SJSA1 (cell line): ENCODE measurements around the gene ZFPL1. TPM values are rescaled to one million over a fixed set of nuclear protein-coding genes. Genes with fewer than 3 reads are reported as not detected.
A peak's percentile ranks its signal among the peaks of the same experiment; 100 is the strongest.
"Not testable (repeated sequence)": the region's sequence is repeated elsewhere in the genome, so short reads cannot be mapped to it uniquely, and the experiment has no call there.

Experiments used
- DNase-seq, 2 experiments: peaks; one replicate each; pipeline ENCODE4 v3.0.0-alpha.2; 2015 to 2020; ENCODE audit warnings: low spot score in 2 of 2, low read depth in 1 of 2
- H3K27ac ChIP-seq: fragments of 250-450 bp; sonication (Bioruptor Pico); 2 replicates; pipeline ENCODE4 v1.5.1; 2020; ENCODE audit warnings: mild to moderate bottlenecking, moderate library complexity
- H3K27me3 ChIP-seq: fragments of 250-450 bp; sonication (Bioruptor Pico); replicated peaks from 2 replicates; pipeline ENCODE4 v1.5.1; 2020; ENCODE audit warnings: mild to moderate bottlenecking, moderate library complexity
- H3K36me3 ChIP-seq: fragments of 250-450 bp; sonication (Bioruptor Pico); 2 replicates; pipeline ENCODE4 v1.5.1; 2020; ENCODE audit warnings: mild to moderate bottlenecking
- H3K4me1 ChIP-seq: fragments of 250-450 bp; sonication (Bioruptor Pico); replicated peaks from 2 replicates; pipeline ENCODE4 v1.6.1; 2021; ENCODE audit warnings: mild to moderate bottlenecking
- H3K4me3 ChIP-seq: fragments of 250-450 bp; sonication (Bioruptor Pico); 2 replicates; pipeline ENCODE4 v1.5.1; 2020; ENCODE audit warnings: mild to moderate bottlenecking
- H3K9me3 ChIP-seq: fragments of 250-450 bp; sonication (Bioruptor Pico); replicated peaks from 2 replicates; pipeline ENCODE4 v1.5.1; 2020; ENCODE audit warnings: mild to moderate bottlenecking
- total RNA-seq: library from RNA; depleted of rRNA; stranded (reverse); fragments of >200 nt; shearing (Covaris generic); gene quantifications from 2 replicates; pipeline ENCODE4 v1.2.3, GENCODE V29; 2014

The ZFPL1 gene
- total RNA-seq, 1 experiment from 2014 or later: 91.9 TPM

- H3K36me3 ChIP-seq: peaks cover 67% of the 10 kb centered on the region
- peak within 1 kb of the TSS; percentile 66 for H3K4me3 ChIP-seq
- H3K27ac ChIP-seq: peak within 1 kb of the TSS; percentile 4
- H3K4me1 ChIP-seq: peaks cover 25% of the 10 kb centered on the region
- peaks cover 6% of the 10 kb centered on the region for H3K27me3 ChIP-seq
- no peaks in the 10 kb centered on the region for H3K9me3 ChIP-seq
- peak; percentile 100 for DNase-seq
Measured at GRCh38 chr11:65117206-65118096, 33.4 kb downstream of the ZFPL1 start, which contains the start of gene ZNHIT2. Gene ZNHIT2, minus strand, starts transcription at chr11:65117701. Its CDS starts 48 bp downstream, at chr11:65117653.

- Histone ChIP-seq H3K27me3 (no peaks in the 10 kb centered on the region), H3K36me3 (peaks cover 71% of the 10 kb centered on the region), H3K9me3 (no peaks in the 10 kb centered on the region), H3K27ac (no peak overlapping the region), H3K4me3 (peak overlapping the region; percentile 66; the same call in 1 of the 2 replicates), H3K4me1 (peaks cover 23% of the 10 kb centered on the region)
- no peak for DNase-seq
Measured at GRCh38 chr11:65118097-65118837, 34.2 kb downstream of the ZFPL1 start.

- peaks cover 23% of the 10 kb centered on the region for H3K4me1 ChIP-seq
- not testable (repeated sequence) for DNase-seq, H3K4me3 ChIP-seq, H3K27me3 ChIP-seq, H3K27ac ChIP-seq, H3K9me3 ChIP-seq
- H3K36me3 ChIP-seq: peaks cover 75% of the 10 kb centered on the region
Measured at GRCh38 chr11:65118891-65119669, 35.1 kb downstream of the ZFPL1 start.

GRCh38 chr11:65119670-65119995, 35.6 kb downstream of the ZFPL1 start:
- no peak for DNase-seq
- H3K27me3 ChIP-seq: no peaks in the 10 kb centered on the region
- no peak overlapping the region for H3K4me3 ChIP-seq
- no peaks in the 10 kb centered on the region for H3K9me3 ChIP-seq
- H3K4me1 ChIP-seq: peaks cover 23% of the 10 kb centered on the region
- H3K27ac ChIP-seq: no peak overlapping the region
- peaks cover 81% of the 10 kb centered on the region for H3K36me3 ChIP-seq

- Histone ChIP-seq H3K4me1 (peaks cover 23% of the 10 kb centered on the region), H3K9me3 (no peaks in the 10 kb centered on the region), H3K27me3 (no peaks in the 10 kb centered on the region), H3K27ac (no peak overlapping the region), H3K36me3 (peaks cover 86% of the 10 kb centered on the region), H3K4me3 (peak overlapping the region; percentile 71)
- no peak for DNase-seq
Measured at GRCh38 chr11:65120831-65121230, 36.8 kb downstream of the ZFPL1 start.

- Histone ChIP-seq H3K27me3 (no peaks in the 10 kb centered on the region), H3K4me1 (peaks cover 18% of the 10 kb centered on the region), H3K9me3 (no peaks in the 10 kb centered on the region), H3K36me3 (peaks cover 86% of the 10 kb centered on the region), H3K4me3 (peak overlapping the region; percentile 71), H3K27ac (peak overlapping the region; percentile 49)
- peak in 1 of 2 experiments; percentile 66 for DNase-seq
Measured at GRCh38 chr11:65121447-65121864, 37.4 kb downstream of the ZFPL1 start.

GRCh38 chr11:65121865-65122696, 38.1 kb downstream of the ZFPL1 start, which contains the start of the genes FAU and MRPL49:
Gene FAU, minus strand, starts transcription at chr11:65122134. Its CDS starts 321 bp downstream, at chr11:65121813.
Gene MRPL49, plus strand, starts transcription at chr11:65122321. Its CDS starts 26 bp downstream, at chr11:65122347.
- no peaks in the 10 kb centered on the region for H3K9me3 ChIP-seq
- no peaks in the 10 kb centered on the region for H3K27me3 ChIP-seq
- peaks cover 12% of the 10 kb centered on the region for H3K4me1 ChIP-seq
- H3K27ac ChIP-seq: peak within 1 kb of the TSS; percentile 49
- peak within 1 kb of the TSS; percentile 71 for H3K4me3 ChIP-seq
- DNase-seq: peak; percentile 94 to 100
- H3K36me3 ChIP-seq: peaks cover 86% of the 10 kb centered on the region

GRCh38 chr11:65124480-65125196, 40.6 kb downstream of the ZFPL1 start:
- no peak overlapping the region for H3K27ac ChIP-seq
- H3K9me3 ChIP-seq: no peaks in the 10 kb centered on the region
- peaks cover 12% of the 10 kb centered on the region for H3K4me1 ChIP-seq
- no peak overlapping the region for H3K4me3 ChIP-seq
- no peaks in the 10 kb centered on the region for H3K27me3 ChIP-seq
- DNase-seq: no peak
- peaks cover 89% of the 10 kb centered on the region for H3K36me3 ChIP-seq

- peaks cover 12% of the 10 kb centered on the region for H3K4me1 ChIP-seq
- H3K27ac ChIP-seq: no peak overlapping the region
- DNase-seq: no peak
- no peaks in the 10 kb centered on the region for H3K9me3 ChIP-seq
- no peak overlapping the region for H3K4me3 ChIP-seq
- H3K27me3 ChIP-seq: no peaks in the 10 kb centered on the region
- peaks cover 88% of the 10 kb centered on the region for H3K36me3 ChIP-seq
Measured at GRCh38 chr11:65125197-65126056, 41.4 kb downstream of the ZFPL1 start.

- peak in 1 of 2 experiments; percentile 49 for DNase-seq
- no peaks in the 10 kb centered on the region for H3K27me3 ChIP-seq
- H3K4me1 ChIP-seq: peaks cover 5% of the 10 kb centered on the region
- H3K9me3 ChIP-seq: no peaks in the 10 kb centered on the region
- H3K4me3 ChIP-seq: no peak overlapping the region
- H3K36me3 ChIP-seq: peaks cover 86% of the 10 kb centered on the region
- no peak overlapping the region for H3K27ac ChIP-seq
Measured at GRCh38 chr11:65126624-65127274, 42.7 kb downstream of the ZFPL1 start.

- Histone ChIP-seq H3K27ac (no peak overlapping the region), H3K27me3 (no peaks in the 10 kb centered on the region), H3K9me3 (no peaks in the 10 kb centered on the region), H3K4me3 (no peak overlapping the region), H3K4me1 (peaks cover 5% of the 10 kb centered on the region), H3K36me3 (peaks cover 91% of the 10 kb centered on the region)
- no peak for DNase-seq
Measured at GRCh38 chr11:65127473-65128181, 43.6 kb downstream of the ZFPL1 start.
